Renal cortical epithelial cell (primary cell): ENCODE results near the gene SMPD3. TPM values are rescaled to one million over a fixed set of nuclear protein-coding genes. Genes with fewer than 3 reads are reported as not detected.

ENCODE experiments used
- DNase-seq: peaks from one replicate; pipeline ENCODE4 v3.0.0-alpha.2; 2011; ENCODE audit warnings: low read depth
- total RNA-seq: library from RNA; depleted of rRNA; stranded (reverse); fragments of >200 nt; gene quantifications from 2 replicates; pipeline ENCODE4 v1.2.3, GENCODE V29; 2014

Gene SMPD3
- total RNA-seq, 1 donor from 2014 or later: under 0.01 TPM

DNA sequence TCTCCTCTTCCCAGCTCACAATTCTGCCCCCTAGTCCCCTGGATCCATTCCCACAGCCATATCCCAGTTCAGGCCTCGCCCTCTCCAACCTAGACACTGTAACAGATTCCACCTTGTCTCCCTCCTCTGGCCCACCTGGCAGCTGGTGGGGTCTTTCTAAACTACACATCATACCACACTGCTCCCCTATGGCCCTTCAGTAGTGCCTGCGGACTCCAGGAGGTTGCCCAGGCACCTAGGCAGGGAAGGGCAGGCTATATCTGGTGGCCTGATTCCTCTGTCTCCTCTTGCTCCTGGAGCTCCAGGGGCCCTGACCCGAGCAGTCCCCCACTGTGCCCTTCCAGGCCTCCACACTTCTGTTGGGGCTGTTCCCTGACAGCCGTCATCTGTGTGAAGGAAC, 64.5 kb downstream of the SMPD3 start:
- no peak for DNase-seq

DNA sequence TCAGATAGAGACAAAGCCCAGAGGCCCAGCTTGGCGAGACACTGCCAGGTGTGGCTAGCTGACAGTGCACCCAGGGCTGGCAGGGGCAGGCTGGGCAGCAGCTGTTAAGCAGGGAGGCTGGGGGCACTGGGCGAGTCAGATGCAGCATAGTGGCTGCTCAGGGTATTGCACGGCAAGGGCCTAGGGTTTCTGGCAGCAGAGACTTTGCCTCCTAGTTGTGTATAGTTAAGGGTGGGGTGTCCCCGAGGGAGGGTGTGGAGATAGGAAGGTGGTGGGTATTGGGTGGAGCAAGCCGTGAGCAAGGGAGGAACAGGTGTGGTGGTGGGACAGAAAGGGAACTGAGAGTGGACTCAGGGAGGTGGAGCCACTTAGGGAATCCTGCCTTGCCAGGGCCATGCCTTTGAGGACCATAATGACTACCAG, 66.0 kb downstream of the SMPD3 start:
- DNase-seq: no peak

- DNase-seq: no peak
Observed at GRCh38 chr16:68381363-68381724, 67.0 kb downstream of the SMPD3 start.

- no peak for DNase-seq
Observed at GRCh38 chr16:68380676-68381362, 67.5 kb downstream of the SMPD3 start.

DNA sequence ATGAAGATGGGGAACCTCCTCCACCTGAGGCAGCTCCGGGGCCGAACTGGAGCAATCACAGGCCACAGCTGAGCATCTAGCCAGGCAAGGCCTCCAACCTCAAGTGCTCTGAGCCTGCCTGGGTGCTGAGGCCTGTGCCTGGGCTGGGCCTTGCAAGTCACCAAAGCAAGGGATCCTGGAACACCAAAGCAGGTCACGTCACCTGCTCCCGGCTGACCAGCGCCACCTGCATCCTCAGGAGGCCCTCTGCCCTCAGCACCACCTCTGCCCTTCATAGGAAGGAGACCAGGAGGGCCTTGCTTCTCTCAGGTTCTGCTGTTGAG, 68.0 kb downstream of the SMPD3 start:
- no peak for DNase-seq

- no peak for DNase-seq
Observed at GRCh38 chr16:68379472-68380347, 68.6 kb downstream of the SMPD3 start.

DNA sequence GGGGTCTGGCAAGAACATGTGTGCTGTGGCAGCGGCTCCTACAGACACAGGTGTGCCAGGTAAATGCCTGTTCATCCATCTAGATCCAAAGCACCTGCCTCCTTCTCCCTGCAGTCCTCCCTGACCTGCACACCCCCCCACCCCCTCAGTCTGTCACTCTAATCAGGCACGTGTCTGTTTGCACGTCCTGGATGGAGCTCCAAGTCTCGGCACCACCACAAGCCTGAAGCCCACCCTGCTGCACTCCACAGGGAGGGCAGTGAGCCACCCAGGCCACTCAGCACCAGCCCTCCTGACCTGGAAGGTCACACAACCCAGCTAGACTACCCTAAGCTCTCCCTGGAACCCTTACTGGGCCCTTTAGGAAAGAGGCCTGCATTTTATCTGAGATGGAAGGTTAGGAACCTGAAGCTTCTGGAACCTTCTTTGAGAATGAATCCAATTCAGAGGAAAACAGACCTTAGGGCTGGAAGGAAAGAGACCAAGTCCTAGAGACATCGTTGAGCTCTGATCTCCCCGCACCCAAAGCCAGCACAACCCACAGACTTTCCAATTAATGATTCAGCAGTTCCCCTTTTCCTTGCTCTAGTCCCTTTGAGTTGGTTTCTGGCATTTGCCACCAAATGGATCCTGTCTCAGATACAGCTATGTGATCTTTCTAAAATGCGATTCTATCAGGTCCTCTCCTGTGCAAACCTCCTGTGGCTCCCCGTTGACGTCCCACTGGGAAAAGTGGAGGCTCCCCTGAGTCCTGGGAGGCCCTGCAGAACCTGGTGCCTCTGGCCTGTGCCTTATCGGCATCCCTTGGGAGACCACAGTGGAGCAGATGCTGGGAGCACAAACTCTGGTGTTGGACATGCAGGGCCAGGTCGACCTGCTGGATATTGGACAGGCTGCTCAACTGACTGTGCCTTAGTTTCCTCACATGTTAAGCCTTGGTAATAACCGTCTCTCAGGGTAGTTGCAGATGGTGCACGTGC, 69.6 kb downstream of the SMPD3 start:
- DNase-seq: no peak

DNA sequence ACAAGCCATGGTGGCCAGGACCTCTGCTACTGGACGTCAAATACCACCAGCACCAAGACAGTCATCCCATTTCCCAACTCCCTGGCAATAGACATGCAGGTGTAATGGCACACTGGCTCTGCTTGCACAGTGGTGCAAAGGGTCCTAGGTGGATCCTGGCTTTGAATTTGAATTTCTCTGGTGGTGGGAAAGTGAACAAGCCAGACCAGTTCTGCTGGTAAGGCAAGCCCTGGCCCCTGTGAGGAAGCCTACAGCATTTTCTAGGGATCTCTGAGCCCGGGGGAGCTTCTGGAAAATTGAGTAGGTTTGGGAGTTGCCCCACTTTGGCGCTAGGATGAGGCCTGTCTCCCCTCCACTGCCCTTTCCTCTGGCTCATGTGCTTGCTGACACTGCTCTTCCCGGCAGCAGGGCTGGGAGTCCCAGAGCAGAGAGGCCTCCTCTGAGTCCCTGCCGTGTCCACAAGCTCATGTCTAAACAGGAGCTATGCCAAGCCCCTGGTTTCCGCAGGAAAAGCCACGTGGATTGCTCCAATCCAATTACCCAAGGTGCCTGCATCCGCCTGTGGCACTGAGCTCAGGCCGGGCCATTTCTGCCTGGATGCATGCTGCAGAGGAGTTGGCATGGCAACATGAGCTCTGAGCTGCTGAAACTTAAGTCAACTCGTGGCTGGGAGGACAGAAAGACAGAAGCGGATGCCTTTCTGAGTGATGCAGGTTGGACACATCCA, 70.5 kb downstream of the SMPD3 start:
- no peak for DNase-seq

DNA sequence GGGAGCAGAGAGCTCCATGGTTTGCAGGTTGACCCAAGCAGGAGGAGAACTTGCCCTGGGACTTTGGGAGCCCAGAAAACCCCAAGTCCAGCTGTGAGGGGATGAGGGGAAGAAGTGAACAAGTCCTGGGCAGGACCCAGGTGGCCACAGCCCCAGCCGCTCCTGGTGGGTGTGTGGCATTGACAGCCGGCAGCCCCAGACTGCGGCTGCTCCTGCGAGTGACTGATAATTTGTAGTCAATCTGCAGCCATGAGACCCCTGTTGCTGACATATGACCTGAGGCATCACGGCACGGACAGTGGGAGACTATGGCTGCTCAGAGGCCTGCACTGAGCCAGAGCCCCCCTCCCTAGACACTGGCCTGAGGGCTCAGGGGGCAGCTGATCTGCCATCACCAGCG, 71.1 kb downstream of the SMPD3 start:
- DNase-seq: no peak

- DNase-seq: no peak
Observed at GRCh38 chr16:68376590-68376989, 71.7 kb downstream of the SMPD3 start.

GRCh38 chr16:68375801-68376536, 72.3 kb downstream of the SMPD3 start:
- DNase-seq: no peak

GRCh38 chr16:68374961-68375660, 73.2 kb downstream of the SMPD3 start:
- DNase-seq: no peak

DNA sequence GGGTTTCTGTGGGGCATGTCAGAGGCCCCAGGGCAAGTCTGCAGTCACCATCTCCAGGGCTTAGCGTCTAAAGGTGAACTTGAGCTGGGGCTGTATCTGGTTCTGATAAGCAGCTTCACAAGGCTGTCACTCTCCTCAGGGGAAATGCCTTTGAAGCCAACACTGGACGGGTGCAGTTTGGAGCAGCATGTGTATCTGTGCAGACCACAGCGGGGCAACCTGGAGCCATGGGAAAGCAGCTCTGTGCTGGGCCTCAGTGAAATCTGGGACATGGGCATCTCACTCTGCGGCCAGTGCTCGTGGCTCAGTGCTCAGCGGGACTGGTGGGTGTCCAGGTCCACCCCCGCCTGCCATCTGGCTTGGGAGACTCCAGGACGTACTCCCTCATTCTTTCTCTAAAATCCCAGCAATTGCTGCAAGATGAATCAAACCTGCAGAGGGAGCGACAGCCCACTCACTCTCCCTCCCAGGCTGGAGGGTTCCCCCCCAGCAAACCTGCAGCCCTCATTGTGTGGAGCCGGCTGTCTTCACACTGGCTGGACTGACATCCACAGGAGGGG, 74.0 kb downstream of the SMPD3 start:
- no peak for DNase-seq

- DNase-seq: no peak
Observed at GRCh38 chr16:68373528-68374245, 74.6 kb downstream of the SMPD3 start.

- DNase-seq: no peak
Observed at GRCh38 chr16:68372806-68373205, 75.5 kb downstream of the SMPD3 start.

DNA sequence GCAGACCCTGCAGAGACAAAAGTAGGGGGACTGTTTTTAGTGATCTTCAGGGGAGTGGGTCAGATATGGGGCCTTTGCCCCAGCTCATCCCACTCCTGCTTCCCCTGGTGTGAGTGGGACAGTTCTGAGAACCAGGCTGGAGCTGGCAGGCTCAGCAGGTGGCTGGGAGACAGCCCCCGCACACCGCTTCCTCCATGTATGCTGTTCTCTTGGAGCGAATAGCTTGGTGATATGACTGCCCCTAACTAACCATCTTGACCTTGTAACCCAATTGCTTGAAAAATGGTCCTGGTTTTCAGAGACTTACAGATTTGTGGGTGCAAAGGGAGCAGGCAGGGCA, 76.0 kb downstream of the SMPD3 start:
- DNase-seq: no peak

- DNase-seq: no peak
Observed at GRCh38 chr16:68371706-68372380, 76.5 kb downstream of the SMPD3 start.

DNA sequence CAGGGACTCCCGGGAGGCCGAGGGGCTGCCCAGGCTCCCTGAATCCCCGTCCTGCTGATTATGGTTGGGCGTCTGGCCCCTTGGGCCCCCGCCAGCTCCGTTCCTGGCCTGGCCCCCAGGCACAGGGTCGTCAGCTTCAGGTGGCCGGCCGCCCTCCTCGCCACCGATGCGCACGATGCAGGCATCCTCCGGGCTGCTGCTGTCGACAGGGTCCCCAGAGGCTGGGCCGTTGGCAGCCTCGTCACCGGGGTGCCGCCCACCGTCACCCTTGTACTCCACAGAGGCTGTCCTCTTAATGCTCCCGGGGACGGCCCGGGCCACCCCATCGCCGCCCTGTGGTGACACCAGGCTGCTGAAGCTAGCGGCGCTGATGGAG, 77.0 kb downstream of the SMPD3 start:
- no peak for DNase-seq
